Stimulated activated CD8-positive, alpha-beta memory T cell treated with anti-CD3 and anti-CD28 coated beads, Interleukin-12 subunit alpha, Interleukin-12 subunit beta, amount 100 ng/mL, for 4 hours (primary cell): ENCODE measurements around the gene PPP1R15B.
A peak's percentile ranks its signal among the peaks of the same experiment; 100 is the strongest.

Experiments
- DNase-seq: peaks from one replicate; pipeline ENCODE4 v3.0.0-alpha.2; 2020; ENCODE audit warnings: low read depth

The PPP1R15B gene

DNA sequence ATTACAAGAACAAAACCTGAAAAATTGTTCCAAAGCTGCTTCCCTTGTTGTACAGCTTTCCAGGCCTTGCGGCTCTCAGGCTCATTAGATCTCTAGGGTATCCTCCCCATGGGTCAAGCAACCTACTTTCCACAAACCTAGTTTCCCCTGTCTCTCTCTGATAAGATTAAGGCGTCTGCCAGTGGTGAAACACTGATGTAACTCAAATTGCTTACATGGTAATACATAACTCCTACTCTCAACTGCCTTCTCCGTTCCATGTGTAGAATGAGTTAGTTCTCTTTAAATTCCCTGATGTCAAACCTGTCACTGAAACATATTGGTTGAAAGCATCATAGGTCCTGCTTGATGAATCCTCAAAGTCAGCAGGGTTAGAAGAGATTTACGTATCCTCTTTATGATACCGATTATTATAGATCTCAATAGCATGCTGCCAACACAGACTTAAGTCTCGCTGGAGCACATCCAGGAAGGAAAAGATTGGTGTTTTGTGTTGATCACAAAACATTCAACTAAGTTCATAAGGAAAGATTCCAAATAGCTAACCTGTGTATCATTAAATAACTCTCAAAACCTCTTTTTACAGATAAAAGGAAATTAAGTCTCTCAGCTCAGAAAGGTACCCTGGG lies 10.6 kb downstream of the PPP1R15B start:
- DNase-seq, result no peak

DNA sequence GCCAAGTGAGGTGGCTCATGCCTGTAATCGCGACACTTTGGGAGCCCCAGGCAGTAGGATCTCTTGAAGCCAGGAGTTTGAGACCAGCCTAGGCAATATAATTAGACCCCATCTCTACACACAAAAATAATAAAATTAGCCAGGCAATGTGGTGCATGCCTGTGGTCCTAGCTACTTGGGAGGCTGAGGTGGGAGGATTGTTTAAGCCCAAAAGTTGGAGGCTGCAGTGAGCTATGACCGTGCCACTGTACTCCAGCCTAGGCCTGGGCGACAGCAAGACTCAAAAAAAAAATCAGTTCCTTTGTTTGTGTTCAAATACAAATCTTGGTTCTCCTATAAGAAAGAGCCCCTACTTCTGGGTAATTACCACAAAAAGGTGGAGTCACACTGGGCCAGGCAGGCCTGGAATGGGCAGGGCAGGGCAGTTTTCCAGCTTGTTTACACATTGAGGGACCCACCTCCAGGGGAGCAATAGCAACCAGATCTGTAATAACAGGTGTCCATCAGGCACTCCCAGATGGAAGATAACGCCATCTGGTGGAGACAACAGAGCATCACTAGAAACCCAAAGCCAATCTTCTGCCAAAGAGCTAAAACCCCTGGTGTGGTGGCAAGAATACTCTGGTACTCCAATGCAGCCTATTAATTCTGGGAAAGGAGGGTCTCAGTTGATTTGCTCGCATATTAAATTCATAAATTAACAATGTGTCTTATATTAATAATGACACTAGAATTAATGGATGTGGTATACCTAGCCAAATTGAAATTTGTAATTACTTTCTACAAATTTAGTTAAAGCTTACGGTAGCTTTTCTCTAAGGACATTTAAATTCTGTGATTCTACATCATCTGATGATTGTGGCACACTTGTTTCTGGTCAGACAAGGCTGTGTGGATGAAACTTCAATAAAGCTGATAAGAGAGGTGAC lies 13.2 kb downstream of the PPP1R15B start:
- no peak for DNase-seq

DNA sequence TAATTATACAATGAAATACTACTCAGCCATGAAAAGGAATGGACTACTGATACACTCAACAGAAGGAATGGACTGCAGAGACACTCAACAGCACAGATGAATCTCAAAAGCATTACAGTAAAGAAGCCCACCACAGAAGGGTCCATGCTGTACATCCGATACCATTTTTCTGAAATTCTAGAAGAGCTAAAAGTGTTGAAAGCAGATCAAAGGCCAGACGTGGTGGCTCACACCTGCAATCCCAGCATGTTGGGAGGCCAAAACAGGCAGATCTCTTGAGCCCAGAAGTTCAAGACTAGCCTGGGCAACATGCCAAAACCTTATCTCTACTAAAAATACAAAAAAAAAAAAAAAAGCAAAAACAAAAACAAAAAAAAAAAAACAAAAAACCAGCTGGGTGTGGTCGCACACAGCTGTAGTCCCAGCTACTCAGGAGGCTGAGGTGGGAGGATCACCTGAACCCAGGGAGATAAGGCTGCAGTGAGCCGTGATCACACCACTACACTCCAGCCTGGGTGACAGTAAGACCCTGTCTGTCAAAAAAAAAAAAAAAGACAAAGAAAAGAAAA lies 15.5 kb downstream of the PPP1R15B start:
- DNase-seq, result no peak

DNA sequence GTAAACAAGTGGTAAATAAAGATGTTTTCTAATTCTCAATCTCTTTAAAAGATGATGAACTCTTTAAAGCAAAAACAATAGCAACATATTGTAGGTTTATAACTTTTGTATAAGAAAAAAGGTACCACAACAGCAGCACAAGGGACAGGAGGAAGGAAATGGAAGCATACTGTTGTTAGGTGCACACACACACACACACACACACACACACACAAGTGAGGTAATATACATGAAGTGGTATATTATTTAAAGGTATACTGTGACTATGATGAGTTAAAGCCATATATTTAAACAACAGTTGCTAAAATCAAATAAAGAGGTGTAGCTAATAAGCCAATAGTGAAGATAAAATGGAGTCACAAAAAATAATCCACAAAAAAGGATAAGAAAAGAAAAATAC lies 20.0 kb downstream of the PPP1R15B start:
- no peak for DNase-seq

DNA sequence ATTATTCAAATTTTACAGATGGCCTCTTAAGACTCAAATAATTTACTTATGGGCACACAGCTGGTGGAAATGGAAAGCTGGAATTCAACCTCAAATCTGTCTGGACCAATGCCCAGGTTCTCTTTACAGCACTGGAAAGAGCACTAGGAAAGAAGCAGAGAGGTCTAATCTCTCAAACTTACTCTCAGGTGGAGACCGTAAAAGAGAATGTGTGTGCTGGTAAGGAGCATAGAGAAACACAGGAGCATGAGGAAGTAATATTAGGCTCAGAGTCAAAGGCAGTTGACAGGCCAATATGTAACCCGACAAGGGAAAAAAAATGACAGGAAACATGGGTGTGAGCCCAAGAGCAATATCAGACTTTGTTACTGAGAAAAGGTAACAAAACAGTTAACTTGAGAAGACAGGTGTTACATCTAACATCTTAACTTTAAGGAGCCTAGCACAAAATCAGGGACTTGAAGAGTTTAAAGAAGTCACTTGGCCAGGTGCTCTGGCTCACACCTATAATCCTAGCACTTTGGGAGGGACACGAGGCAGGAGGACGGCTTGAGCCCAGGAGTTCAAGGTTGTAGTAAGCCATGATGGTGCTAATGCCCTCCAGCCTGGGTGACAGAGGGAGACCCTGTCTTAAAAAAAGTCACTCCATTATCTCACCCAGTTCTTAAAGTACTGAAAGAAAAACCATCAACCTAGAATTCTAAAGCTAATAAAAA lies 20.7 kb downstream of the PPP1R15B start:
- no peak for DNase-seq

DNA sequence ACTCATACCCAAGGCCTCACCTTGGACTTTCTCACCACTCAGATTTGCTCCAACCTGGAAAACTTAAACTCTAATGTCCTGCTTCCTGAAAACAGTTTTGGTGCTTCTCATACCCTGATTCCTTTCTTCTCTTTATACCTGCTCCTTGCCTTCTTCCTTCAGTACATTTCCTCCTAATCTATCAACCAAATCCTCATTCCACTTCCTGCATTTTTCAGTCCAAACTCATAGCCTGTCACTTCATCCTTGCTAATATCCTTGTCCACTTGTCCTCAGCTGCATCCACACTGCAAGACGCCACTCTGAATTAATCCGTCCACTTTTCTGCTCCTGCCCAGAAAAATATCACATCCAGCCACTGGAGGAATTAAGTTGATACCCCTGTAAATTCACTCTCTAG lies 25.9 kb downstream of the PPP1R15B start:
- no peak for DNase-seq

DNA sequence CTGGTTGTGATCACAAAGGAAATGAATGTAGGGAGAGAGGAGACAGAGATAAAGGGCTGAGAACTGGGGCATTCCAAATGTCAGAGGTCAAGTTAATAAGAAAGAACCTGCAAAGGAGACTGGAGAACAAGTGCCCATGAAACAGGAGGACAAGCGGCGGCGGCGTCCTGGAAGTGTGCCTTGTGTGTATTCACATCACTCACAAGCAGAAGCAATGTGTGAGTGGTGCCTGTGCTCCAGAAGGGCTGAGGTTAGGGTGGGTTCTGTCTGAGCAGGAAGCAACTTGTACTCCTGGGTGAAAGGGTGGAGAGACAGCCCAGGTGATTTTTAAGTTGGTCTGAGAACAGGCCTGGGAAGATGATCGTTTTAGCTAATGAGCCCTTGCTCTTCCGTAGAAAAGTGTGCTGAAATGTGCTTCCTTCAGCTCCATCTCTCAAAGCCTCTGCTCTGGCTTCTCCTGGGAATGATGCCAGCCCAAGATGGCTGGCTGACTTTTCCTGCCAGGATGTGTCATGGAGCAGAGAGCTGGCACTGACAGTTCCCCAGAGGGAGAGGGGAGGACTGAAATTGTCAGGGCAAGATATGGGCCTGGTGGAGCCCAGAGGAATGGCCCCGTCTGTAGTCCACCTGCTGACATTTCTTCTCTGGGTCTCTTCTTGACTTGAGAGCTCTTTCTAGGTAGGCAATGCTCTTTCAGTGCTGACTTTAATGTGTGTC lies 26.8 kb downstream of the PPP1R15B start:
- no peak for DNase-seq

DNA sequence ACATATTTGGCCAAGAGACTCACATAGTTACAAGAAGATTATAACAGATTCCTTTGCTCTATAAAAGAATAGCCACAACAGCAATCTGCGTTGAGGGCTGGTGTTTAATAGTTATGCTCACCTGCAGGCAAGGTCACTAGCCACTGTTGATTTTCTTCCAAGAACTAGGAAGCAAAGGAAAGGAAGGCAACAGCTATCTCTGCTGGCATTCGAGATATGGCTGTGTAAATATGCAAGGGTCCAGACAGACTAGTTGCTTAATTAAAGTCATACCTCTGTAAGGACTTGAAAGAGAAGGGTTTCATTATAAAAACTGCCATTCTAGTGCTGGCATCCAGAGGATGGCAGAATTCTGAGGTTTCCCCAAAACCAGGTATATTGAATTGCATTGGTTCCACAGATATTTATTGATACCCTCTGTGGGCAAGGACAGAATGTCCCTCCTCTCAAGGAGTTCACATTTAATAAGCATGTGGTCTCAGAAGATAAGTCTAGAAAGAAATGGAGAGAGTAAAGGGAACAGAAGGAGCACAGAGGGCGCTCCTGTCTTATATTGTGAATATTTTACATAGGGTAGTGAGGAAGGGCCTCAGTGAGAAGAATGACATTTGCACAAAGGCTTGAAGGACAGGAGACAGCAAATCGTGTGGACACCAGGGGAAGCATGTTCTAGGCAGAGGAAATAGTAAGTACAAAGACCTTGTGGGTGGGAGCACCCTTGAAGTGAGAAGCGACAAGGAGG lies 28.3 kb downstream of the PPP1R15B start:
- no peak for DNase-seq

DNA sequence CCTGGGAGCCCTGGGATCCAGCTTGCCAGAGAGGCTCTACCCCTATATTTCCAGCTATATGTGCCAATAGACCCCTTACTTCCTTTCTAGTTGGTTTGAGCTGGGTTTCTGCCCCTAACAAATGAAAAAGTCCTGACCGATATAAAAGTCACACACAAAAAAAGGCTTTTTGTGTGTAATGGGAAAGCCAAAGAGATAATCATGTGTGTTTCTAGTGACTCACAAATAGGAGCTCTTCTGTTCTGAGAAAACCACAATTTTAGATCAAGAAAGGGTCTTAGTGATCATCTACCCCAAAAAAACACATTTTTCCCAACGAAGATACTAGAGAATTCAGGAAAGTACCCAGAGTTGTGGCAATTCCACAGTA lies 28.9 kb downstream of the PPP1R15B start:
- DNase-seq, result no peak

DNA sequence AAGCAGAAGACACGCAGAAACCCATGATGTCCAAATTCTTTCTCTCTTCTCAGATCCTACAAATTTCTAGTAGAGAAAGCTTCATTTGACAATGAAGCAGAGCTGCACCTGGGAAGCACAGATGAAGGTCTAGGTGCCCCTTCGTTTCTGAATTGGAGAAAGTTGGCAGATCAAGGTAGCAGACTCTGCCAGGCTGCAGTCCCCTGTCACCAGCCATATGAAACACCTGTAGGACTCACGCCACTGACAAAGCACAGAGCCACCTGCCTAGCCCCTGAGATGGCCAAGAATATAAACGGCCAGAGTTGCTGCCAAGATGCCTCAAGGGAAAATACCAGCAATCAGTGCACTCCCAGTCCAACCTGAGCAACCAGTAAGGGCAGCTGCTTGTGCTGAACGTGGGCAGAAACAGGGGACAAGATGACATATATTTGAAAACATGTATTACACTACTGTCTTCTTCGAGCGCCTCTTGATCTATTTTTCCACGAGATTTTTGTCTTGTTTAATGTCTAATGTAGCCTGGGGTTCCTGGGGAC lies 31.3 kb downstream of the PPP1R15B start:
- DNase-seq, result no peak

DNA sequence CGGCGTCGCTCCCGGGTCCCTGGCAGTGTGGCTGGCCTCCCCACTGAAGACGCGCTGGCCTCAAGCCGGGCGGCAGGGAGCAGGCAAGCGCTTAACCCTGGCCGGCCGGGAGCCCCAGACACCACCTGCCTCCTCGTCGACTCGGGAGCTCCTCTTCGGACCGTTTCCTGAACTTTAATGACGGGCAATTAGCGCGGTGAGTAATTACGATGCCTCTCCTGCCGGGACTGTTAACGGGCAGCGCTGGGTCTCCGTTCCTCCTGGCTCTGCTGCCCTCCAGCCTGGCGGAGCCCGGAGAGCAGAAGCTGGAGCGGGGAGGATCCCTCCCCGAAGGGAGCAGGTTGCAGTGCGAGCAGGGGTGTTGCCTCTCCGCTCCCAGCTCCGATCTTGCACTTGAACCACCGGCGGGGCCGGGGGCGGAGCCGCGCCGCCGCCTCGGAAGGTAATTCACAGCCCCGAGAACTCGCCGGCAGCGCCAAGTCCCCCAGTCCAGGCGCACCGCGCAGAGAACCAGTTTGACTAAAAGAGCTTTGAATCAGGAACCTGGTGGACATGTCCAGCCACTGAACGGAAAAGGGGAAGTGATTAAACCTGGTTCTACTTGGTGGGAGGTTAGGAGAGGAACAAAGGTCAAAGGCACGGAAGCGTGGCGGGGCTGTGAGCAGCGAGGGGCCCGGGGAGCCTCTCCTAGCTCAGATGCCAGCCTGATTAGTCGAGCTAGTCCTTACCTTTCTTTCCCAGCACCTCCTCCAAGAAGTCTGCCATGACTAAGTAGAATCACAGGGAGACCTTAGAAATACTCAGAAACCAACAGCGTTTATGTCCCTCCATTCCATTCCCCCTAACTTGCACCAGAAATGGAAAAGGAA lies 33.6 kb downstream of the PPP1R15B start:
- DNase-seq, result peak; percentile 24

DNA sequence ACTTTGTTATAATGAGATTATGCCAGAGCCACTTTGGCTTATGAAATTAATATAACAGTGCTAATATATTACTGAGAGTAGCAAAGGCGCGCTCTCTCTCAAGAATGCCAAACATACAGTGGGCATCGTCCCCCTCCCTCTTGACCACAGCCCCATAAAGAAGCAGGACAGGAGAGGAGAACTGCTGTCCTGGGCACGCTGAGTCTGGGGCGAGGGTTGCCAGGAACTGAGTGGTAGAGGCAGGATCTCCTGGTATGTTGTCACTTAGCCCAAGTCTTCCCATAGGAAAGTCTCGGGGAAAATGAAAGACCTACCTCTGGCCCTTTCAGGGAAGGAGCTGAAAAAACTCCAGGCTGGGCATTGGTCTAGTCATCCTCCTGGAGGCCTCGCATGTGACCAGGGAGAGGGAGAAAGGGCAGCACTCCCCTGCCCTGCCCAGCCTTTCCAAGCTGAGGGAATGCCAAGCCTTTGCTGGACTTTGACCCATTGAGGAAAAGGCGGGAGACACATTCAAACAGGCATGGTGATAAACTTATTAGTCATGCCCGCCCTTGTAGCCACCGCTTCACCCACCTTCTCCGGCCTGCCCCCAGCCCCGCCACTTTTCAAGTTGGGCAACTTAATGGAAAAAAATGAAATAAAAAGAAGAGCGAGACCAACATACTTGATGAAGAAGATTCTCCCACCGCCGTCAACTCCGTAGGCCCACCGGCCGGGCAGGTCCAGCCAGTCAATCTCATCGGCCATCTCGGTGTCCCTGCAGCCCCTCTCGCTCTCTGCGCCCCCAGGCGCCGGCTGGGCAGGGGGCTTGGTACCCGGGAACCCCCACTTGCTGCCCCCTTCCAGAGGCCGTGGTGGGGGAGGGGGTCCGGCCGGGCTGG lies 34.5 kb downstream of the PPP1R15B start:
- DNase-seq, result no peak

DNA sequence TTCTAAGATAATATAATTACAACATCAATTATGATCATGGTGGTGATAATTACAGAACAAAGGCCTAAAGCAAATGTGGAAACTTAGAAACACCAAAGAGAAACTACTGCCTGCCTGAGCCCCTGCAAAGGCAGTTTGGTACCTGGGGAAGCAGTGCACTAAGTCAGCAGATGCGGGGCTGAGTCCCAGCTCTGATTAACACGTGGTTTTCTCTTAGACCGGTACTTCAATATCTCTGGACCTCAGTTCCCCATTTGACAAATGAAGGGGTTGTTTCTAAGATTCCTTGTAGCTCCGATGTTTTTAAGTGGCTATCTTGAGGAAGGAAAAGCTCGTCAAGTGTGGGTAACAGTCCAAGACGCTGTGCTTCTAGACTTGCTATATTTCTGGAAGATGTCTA lies 35.2 kb downstream of the PPP1R15B start:
- DNase-seq, result no peak

DNA sequence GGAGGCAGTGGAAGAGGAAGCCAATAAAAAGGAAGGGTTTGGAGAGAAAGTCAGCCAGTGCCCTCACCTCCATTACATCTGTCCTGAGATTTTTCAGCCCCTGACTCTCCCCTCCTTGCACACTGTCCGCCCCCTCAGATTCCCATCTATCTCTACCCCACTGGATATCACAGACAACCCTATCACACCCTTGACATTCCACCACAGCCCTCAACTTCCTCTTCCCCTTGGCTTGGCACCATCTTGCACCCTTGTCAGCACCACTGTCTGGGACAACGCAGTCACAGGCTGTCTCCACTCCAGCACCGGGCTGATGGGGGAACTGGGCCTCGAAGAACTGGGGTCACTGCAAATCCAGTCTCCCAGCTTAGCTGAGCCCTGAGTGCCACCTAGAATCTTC lies 37.7 kb downstream of the PPP1R15B start:
- no peak for DNase-seq

DNA sequence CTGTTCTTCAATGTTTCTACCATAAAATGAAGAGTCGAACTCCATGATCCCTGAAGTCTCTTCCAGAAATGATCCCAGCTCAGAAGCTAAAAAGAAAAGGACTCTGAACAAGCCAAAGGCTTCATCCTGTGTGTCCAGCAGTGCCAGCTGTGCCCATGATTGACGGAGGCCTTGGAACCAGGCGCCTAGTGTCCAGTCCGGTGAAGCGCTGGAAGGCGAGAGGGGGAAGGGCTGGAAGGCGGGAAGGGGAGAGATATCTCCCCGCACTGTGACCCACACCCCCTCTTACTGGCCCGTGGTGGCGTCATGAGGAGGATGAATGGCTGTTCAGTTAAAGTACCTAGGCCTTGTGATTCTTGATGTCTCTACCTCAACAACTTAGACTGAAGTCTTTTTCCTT lies 41.4 kb downstream of the PPP1R15B start:
- DNase-seq, result no peak

DNA sequence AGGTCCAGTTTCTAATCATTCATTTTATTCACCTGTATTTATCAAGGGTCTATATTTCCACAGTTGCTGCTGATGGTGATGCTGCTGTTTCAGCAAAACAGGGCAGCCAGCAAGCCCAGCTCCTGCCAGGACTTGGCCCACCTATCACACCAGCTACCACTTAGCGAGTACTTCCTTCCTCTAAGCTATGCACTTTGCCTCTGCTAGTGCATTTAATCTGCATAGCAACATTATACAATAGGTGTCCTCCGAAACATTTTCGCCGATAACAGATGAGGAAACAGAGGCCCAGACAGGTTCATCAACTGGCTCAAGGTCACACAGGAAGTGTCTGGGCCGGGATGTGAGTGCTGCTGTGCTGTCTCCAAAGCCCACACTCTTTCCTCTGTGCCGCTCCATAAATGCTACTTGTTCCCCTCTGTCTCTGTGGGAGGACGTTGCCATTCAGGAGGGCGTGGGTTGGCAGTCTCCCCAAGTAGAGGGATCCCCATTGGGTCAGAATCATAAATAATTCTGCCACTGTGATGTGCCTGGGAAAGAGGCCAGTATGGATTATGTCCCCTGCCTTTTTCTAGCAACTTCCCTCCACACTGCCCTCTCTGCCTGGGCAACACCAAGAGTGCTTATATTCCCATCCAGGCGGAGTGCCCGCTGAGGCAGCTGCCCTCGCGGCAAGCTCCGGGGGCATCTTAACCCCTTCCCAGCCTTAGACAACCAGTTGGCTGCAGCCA lies 42.5 kb downstream of the PPP1R15B start:
- no peak for DNase-seq

DNA sequence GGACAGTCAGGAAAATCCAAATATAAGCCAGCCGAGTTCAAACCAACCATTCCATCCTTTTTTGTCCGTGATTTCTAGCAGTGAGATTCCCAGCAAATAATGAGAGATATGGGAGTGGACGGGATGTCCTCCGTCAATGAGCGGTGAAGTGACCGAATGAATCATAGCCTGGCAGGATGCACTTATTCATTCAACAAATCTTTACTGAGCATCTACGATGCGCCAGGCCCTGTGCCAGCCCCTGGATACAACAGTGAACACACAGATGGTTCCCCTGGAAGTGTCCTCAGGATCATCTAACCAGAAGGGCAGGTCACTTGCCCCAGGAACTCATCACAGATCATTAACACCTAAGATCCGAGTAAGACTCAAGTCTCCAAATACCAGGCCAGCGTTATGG lies 43.7 kb downstream of the PPP1R15B start:
- DNase-seq, result no peak

DNA sequence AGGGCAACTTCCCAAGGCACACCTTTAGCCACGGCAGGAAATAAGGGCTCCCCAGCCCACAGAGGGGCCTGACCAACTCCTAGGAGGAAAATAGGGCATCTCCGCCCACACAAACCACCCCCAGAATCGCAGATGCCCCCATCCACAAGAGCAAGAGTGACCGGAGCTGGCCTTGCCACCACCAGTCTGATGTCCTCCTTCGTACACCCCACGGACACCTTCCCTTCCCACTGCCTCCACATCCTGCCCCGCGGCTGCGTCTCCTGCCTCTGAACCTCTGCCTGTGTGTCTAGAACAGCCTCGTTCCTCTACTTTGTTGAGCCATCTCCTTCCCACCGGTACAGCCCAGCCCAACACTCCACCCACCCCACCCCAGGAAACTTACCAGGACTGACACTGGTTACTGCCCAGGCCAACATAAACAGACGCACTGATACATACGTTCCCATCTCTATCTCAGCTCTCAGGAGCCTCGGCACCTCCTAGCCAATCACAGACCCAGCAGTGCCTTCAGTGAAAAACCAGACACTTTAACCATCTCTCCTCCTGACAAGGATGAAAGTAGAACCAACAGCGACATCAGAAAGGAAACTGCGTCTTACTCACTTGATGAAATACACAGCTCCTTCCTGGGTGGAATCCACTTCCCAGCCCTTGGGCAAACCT lies 44.3 kb downstream of the PPP1R15B start:
- DNase-seq, result no peak
